GM10266 (cell line): ENCODE results near the gene DYNLT1.
"Not testable (repeated sequence)": the region's sequence is repeated elsewhere in the genome, so short reads cannot be mapped to it uniquely, and the experiment has no call there.

Experiments used
- DNase-seq: peaks from one replicate; pipeline ENCODE4 v3.0.0; 2012; ENCODE audit errors: extremely low spot score
- CTCF ChIP-seq: IDR thresholded peaks from 2 replicates; pipeline ENCODE4 v1.5.1; 2012; ENCODE audit warnings: mild to moderate bottlenecking, low read depth; ENCODE audit not compliant: control insufficient read depth, insufficient read depth; ENCODE audit errors: missing control alignments

DYNLT1 gene

GRCh38 chr6:158606935-158607334 is 37.6 kb downstream of the DYNLT1 start:
- DNase-seq, result no peak
- TF ChIP-seq CTCF, result no peak

- not testable (repeated sequence) for DNase-seq
These were observed 38.5 kb downstream of the DYNLT1 start for GRCh38 chr6:158606011-158606410.

- peak; percentile 74 for TF ChIP-seq CTCF
- peak; percentile 77 for DNase-seq
These were observed 39.2 kb downstream of the DYNLT1 start for GRCh38 chr6:158605266-158605878.

- DNase-seq, result no peak
- no peak for TF ChIP-seq CTCF
These were observed 40.5 kb downstream of the DYNLT1 start for GRCh38 chr6:158604048-158604406.

GRCh38 chr6:158603261-158604047 is 41.1 kb downstream of the DYNLT1 start:
- TF ChIP-seq CTCF, result no peak
- no peak for DNase-seq

GRCh38 chr6:158599635-158600034 is 44.9 kb downstream of the DYNLT1 start:
- DNase-seq, result no peak
- TF ChIP-seq CTCF, result no peak

- TF ChIP-seq CTCF, result no peak
- no peak for DNase-seq
These were observed 47.0 kb downstream of the DYNLT1 start for GRCh38 chr6:158597565-158597964.
